ENCODE data around the gene TNIK.

Gene TNIK

DNA sequence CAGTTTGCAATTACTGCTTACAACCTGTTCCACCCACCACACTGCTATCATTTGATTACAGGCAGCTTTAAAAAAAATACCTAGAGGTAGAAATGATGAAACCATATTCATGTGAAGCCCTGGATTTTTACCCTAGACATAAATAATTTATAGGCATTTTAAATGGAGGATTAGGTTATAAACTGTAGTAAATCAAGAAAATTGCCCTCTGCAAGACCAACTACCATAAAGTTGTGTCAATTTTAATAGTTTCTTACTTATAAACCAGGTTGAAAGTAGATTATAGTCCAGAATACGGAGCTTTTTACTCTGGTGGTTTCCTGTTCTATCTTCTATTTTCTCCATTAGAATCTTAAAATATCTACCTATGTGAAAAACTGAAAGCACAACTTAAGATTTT lies 13.9 kb downstream of the TNIK start:
- H3K4me3 ChIP-seq (ENCODE audit: low read depth, low read length) = no peak overlapping the region
- TF ChIP-seq, protein P1, sequence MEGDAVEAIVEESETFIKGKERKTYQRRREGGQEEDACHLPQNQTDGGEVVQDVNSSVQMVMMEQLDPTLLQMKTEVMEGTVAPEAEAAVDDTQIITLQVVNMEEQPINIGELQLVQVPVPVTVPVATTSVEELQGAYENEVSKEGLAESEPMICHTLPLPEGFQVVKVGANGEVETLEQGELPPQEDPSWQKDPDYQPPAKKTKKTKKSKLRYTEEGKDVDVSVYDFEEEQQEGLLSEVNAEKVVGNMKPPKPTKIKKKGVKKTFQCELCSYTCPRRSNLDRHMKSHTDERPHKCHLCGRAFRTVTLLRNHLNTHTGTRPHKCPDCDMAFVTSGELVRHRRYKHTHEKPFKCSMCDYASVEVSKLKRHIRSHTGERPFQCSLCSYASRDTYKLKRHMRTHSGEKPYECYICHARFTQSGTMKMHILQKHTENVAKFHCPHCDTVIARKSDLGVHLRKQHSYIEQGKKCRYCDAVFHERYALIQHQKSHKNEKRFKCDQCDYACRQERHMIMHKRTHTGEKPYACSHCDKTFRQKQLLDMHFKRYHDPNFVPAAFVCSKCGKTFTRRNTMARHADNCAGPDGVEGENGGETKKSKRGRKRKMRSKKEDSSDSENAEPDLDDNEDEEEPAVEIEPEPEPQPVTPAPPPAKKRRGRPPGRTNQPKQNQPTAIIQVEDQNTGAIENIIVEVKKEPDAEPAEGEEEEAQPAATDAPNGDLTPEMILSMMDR (IDR thresholded peaks at IDR 0.05; ENCODE audit: low read depth, low read length) = no peak

GRCh38 chr3:171445620-171446204 lies 14.5 kb downstream of the TNIK start:
- TF ChIP-seq, protein P1 (IDR thresholded peaks at IDR 0.05; ENCODE audit: low read depth, low read length) = no peak
- H3K4me3 ChIP-seq (ENCODE audit: low read depth, low read length) = no peak overlapping the region

- H3K4me3 ChIP-seq (ENCODE audit: low read depth, low read length) = no peak overlapping the region
- TF ChIP-seq, protein P1 (IDR thresholded peaks at IDR 0.05; ENCODE audit: low read depth, low read length) = no peak
Observed at GRCh38 chr3:171444001-171444690, 16.1 kb downstream of the TNIK start.

GRCh38 chr3:171443211-171443957 lies 16.8 kb downstream of the TNIK start:
- no peak overlapping the region for H3K4me3 ChIP-seq (ENCODE audit: low read depth, low read length)
- TF ChIP-seq, protein P1 (IDR thresholded peaks at IDR 0.05; ENCODE audit: low read depth, low read length) = no peak

GRCh38 chr3:171442184-171442583 lies 18.0 kb downstream of the TNIK start:
- TF ChIP-seq, protein P1 (IDR thresholded peaks at IDR 0.05; ENCODE audit: low read depth, low read length) = no peak
- no peak overlapping the region for H3K4me3 ChIP-seq (ENCODE audit: low read depth, low read length)

DNA sequence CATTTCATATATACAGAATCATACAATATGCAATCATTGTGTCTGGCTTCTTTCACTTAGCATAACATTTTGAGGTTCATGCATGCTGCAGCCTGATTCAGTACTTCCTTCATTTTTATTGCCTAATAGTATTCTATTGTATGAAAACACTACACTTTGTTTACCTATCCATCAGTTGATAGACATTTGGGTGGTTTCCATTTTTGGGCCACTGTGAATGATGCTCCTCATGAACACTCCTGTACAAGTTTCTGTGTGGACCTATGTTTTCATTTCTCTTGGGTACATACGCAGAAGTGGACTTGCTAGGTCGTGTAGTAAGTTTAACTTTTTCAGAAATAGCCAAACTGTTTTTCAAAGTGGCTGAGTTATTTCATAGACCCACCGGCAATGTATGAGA lies 18.8 kb downstream of the TNIK start:
- no peak overlapping the region for H3K4me3 ChIP-seq (ENCODE audit: low read depth, low read length)
- TF ChIP-seq, protein P1 (IDR thresholded peaks at IDR 0.05; ENCODE audit: low read depth, low read length) = no peak

GRCh38 chr3:171439996-171440395 lies 20.2 kb downstream of the TNIK start:
- TF ChIP-seq, protein P1 (IDR thresholded peaks at IDR 0.05; ENCODE audit: low read depth, low read length) = no peak

More at GRCh38 chr3:171439996-171440395, 20.2 kb downstream of the TNIK start:
- H3K4me3 ChIP-seq (ENCODE audit: low read depth, low read length) = no peak overlapping the region

Measured in WI38 (cell line).